GM21576 (cell line): ENCODE results near the gene MICAL2.

ENCODE experiments used
- ATAC-seq: cut with Tn5 transposase; IDR thresholded peaks from one replicate; pipeline ENCODE4 v1.9.1; 2021; ENCODE audit warnings: mild to moderate bottlenecking, moderate library complexity; ENCODE audit not compliant: unreplicated experiment

MICAL2 gene

GRCh38 chr11:12202661-12203310 is 92.4 kb downstream of the MICAL2 start:
- ATAC-seq = no peak

DNA sequence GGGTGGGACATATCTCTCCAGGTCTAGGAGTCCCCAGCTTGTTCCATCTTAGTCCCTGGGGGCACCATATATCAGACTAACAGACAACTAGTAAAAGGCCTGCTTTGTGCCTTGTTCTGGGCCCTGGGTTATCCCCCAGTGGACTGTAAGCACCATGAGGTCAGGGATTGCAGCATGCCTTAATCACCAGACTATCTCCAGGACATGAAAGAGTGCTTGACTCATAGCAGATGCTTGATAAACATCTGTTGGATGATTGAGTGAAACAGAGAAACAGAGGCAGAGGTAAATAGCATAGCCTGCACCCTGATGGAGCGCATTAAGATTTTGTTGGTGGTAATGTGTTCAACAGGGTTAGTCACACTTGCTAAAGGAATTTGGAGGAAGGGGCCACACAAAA is 94.1 kb downstream of the MICAL2 start:
- no peak for ATAC-seq

- no peak for ATAC-seq
Observed at GRCh38 chr11:12205330-12205729, 94.9 kb downstream of the MICAL2 start.

DNA sequence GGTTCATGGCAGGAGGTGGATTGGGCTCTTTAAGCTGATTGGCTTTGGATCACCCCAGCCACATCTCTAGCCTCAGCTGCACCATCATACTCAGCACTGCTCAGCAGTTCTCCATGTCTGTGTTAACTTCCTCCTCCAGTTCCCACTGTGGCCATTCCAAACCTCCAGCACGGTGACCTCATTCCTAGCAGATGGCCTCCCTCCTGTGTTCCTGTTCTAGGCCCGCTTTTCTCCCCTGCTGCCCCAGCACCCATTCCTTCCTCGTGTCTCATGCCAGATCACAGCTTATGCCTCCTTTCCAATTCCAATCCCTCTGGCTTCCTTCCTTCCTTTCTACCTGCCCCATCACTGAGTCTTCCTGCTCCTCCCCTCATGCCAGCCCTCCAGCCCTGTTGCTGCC is 96.1 kb downstream of the MICAL2 start:
- ATAC-seq = no peak

GRCh38 chr11:12207384-12208150 is 97.2 kb downstream of the MICAL2 start:
- ATAC-seq = no peak

DNA sequence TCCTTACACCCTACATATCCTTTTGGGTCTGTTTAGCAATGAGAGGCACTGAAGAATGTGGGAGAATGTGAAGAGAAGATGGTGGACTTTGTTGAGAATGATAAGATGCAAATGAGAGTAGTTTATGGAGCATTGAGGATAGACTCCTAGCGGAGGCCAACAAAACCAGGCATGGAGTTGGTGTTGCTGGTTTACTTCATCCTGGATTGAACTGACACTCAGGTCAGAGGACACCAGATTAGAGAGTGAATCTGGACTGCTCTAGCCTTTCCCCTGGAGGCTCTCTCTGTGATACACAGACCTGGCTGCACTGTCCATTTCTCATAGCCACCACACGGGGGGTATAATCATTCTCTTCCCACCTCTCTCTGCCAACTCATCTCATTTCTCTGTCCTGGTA is 98.7 kb downstream of the MICAL2 start:
- no peak for ATAC-seq

GRCh38 chr11:12210200-12210599 is 99.8 kb downstream of the MICAL2 start:
- no peak for ATAC-seq

- no peak for ATAC-seq
Observed at GRCh38 chr11:12211331-12212065, 101.1 kb downstream of the MICAL2 start.

DNA sequence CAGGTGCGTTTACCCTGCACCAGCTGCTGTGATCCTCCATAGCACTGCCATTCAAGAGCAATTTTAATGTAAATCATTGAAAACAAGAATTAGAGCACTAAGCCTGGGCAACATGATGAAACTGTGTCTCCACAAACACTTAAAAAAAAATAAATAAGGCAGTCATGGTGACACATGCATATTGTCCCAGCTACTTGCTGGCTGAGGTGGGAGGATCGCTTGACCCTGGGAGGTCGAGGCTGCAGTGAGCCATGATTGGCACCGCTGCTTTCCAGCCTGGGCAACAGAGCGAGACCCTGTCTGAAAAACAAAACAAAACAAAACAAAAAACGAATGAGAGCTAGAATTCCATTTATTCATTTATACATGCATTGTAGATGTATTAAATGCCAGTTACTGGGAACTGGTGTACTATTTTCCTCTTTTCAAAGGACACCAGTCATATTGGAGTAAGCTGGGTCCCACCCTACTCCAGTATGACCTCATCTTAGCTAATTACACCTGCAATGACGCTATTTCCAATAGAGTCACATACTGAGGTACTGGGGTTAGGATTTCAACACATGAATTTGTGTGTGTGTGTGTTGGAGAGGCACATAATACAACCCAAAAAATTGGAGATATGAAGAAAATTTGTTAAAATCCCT is 101.9 kb downstream of the MICAL2 start:
- ATAC-seq = no peak

DNA sequence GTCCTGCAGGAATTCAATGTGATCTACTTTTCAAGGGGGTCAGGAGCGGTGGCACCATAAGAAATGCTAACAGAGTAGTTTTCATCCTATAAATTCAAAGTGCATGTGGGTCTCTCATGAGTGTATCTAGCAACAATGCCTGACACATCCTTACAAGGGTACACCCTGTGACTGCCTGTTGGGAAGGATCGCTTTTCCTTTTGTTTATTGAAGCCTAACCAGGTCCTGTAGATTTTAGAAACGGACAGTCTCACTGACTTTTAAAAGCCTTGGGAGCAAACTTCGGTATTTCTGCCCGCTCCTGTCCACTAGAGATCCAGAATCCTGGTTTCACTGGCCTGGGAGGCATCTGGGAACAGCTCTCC is 102.4 kb downstream of the MICAL2 start:
- no peak for ATAC-seq

GRCh38 chr11:12213883-12214282 is 103.5 kb downstream of the MICAL2 start:
- ATAC-seq = no peak

DNA sequence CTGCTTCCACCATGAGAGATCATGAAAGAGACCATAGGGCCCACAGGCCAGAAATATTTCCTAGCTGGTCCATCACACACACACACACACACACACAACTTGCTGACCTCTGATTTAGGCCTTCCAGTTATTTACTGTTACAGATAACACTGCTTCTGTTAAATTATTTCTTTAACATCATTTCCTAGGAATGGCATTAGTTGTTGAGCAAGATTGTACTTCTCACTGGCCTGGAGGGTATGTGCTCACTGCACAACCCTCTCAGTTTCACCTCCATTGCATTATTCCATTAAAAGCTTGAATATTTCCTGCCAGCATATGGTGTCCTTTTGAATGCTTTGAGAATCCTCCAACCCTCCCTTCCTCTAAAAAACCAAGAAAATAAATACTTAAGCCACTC is 104.4 kb downstream of the MICAL2 start:
- no peak for ATAC-seq

- ATAC-seq = no peak
Observed at GRCh38 chr11:12215181-12215593, 104.8 kb downstream of the MICAL2 start.

DNA sequence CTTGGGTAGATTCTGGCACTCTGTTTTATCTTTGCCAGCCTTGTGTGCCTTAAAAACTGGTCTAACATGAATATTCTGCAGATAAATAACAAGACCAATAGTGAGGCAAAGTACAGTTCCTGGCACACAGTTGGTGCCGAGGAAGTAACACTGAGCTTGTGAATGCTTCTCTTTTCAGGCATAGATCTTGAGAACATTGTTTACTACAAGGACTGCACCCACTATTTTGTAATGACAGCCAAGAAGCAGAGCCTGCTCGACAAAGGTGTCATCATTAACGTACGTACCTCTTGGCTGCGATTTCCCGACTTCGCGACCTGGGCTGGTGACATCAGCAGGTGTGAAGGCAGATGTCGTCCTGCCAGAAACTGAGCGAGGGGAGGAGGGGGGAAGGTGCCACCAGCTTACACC is 105.7 kb downstream of the MICAL2 start:
- ATAC-seq = no peak

GRCh38 chr11:12216671-12217374 is 106.4 kb downstream of the MICAL2 start:
- ATAC-seq = no peak

DNA sequence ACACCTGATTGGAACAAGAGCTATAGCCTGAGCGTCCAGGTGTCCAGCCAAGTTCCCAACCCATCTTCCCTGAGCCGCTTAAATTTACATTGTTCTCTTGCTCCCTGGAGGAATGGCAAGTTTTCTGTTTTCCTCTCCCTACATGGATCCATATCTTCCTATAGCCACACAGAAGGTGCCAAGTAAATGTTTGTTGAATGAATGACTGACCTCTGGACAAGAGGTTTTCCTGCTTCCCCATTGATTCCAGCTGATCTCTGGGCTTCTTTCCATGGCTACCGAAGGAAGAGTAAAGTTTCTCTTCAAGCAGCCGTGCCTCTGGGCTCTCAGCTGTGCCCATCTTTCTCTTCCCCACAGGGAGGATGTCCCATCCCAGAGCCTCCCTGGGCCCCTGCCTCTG is 107.5 kb downstream of the MICAL2 start:
- no peak for ATAC-seq

DNA sequence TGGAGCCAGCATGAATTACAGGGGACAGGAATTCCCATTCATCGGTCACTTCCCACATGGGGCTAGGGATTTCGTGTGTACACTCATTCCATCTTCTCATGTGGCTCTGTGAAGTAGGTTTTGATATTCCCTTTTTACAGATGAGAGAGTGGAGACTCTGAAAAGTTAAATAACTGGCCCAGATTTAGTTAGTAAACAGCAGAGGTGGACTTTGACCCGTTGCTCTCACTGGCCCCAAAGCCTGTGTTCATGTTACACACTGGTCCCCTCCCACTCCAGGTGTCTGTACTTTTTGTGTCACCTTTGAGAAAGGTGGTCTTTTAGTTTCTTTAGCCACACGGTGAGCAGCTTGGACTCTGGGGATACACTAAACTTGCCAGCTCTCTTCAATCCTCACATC is 108.5 kb downstream of the MICAL2 start:
- ATAC-seq = no peak

- ATAC-seq = no peak
Observed at GRCh38 chr11:12219757-12220156, 109.4 kb downstream of the MICAL2 start.

DNA sequence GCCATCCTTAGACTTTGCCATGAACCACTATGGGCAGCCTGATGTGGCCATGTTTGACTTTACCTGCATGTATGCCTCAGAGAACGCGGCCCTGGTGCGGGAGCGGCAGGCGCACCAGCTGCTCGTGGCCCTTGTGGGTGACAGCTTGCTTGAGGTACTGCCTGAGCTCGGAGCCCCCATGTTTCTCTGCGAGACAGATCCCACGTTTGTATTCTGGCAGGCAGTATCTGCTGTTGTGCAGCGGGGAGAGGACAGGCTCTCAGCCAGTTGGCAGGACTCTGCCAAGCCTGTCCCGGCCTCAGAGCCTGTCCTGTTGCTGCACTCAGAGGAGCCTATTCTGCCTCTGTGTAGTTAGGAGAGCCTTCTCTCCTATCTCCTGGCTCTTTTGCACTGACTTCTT is 109.9 kb downstream of the MICAL2 start:
- no peak for ATAC-seq

GRCh38 chr11:12221051-12221535 is 110.7 kb downstream of the MICAL2 start:
- ATAC-seq = no peak
